ENCODE results near the gene HDAC7.

GRCh38 chr12:47841910-47842309, 22.2 kb upstream of the HDAC7 start:
- TF ChIP-seq RAD21 (IDR thresholded peaks at IDR 0.05; ENCODE audit: low read depth) (no peak), TAF1 (IDR thresholded peaks at IDR 0.05; ENCODE audit: low read depth) (no peak), USF1 (IDR thresholded peaks at IDR 0.05) (no peak), NFIC (IDR thresholded peaks at IDR 0.05) (no peak), REST (IDR thresholded peaks at IDR 0.05; ENCODE audit: low read depth) (no peak), EP300 (IDR thresholded peaks at IDR 0.05; ENCODE audit: borderline replicate concordance) (no peak), CEBPB (IDR thresholded peaks at IDR 0.05) (no peak), YY1 (IDR thresholded peaks at IDR 0.05; ENCODE audit: low read depth) (no peak), ZBTB7A (IDR thresholded peaks at IDR 0.05; ENCODE audit: low read depth) (no peak)
